DND-41 (cell line): ENCODE measurements around the gene PCDHGA7.
A peak's percentile ranks its signal among the peaks of the same experiment; 100 is the strongest.

Experiments used
- ATAC-seq: fragments of 200-7000 bp; cut with Tn5 transposase; 3 replicates; pipeline ENCODE4 v1.9.1; 2021; ENCODE audit warnings: low read depth; ENCODE audit not compliant: insufficient read depth
- DNase-seq: peaks from one replicate; pipeline ENCODE4 v3.0.0-alpha.2; 2020
- H2AFZ ChIP-seq: 2 replicates; pipeline ENCODE4 v1.6.0; 2012; ENCODE audit warnings: low read depth, low read length
- H3K27ac ChIP-seq: 2 replicates; pipeline ENCODE4 v1.5.1; 2012; ENCODE audit warnings: low read length, inconsistent platforms
- H3K27me3 ChIP-seq: fragments of 200-600 bp; sonication (generic); 2 replicates; pipeline ENCODE4 v1.6.0; 2012; ENCODE audit warnings: low read length, mild to moderate bottlenecking, inconsistent platforms; ENCODE audit not compliant: insufficient read depth, poor library complexity
- H3K36me3 ChIP-seq: 2 replicates; pipeline ENCODE4 v1.5.1; 2012; ENCODE audit warnings: low read length, inconsistent platforms; ENCODE audit not compliant: insufficient read depth
- H3K4me1 ChIP-seq: 2 replicates; pipeline ENCODE4 v1.5.1; 2012; ENCODE audit warnings: mild to moderate bottlenecking, low read length; ENCODE audit not compliant: insufficient read depth
- H3K4me2 ChIP-seq: 2 replicates; pipeline ENCODE4 v1.6.0; 2012; ENCODE audit warnings: mild to moderate bottlenecking, moderate library complexity, low read length, inconsistent platforms; ENCODE audit not compliant: insufficient read depth
- H3K4me3 ChIP-seq, 2 experiments: fragments of 200-600 bp in 1 of 2; shearing (Covaris generic) in 1 of 2; 2 replicates each; pipeline ENCODE4 v1.5.1; 2012 to 2016; ENCODE audit warnings: inconsistent platforms in 2 of 2, low read length in 2 of 2, mild to moderate bottlenecking in 2 of 2, low read depth in 1 of 2, moderate library complexity in 1 of 2
- H3K79me2 ChIP-seq: 2 replicates; pipeline ENCODE4 v1.6.0; 2012; ENCODE audit warnings: low read length, inconsistent platforms; ENCODE audit not compliant: insufficient read depth
- H3K9ac ChIP-seq: 2 replicates; pipeline ENCODE4 v1.6.0; 2012; ENCODE audit warnings: low read depth, mild to moderate bottlenecking, inconsistent platforms, low read length, moderate library complexity
- H3K9me3 ChIP-seq: 2 replicates; pipeline ENCODE4 v1.5.1; 2012; ENCODE audit warnings: low read length, moderate library complexity, mild to moderate bottlenecking, inconsistent platforms; ENCODE audit not compliant: insufficient read depth, severe bottlenecking
- H4K20me1 ChIP-seq: 2 replicates; pipeline ENCODE4 v1.6.0; 2012; ENCODE audit warnings: low read length; ENCODE audit not compliant: insufficient read depth
- CTCF ChIP-seq: IDR thresholded peaks from 2 replicates; pipeline ENCODE4 v1.5.1; 2012; ENCODE audit warnings: borderline replicate concordance, low read length, moderate library complexity, mild to moderate bottlenecking; ENCODE audit not compliant: poor library complexity, severe bottlenecking; ENCODE audit errors: extremely low read depth
- EZH2 ChIP-seq: IDR thresholded peaks from 3 replicates; pipeline ENCODE4 v1.6.1; 2012; ENCODE audit warnings: borderline replicate concordance, low read depth, mild to moderate bottlenecking, moderate library complexity, low read length, inconsistent platforms; ENCODE audit not compliant: severe bottlenecking

Gene PCDHGA7

GRCh38 chr5:141349917-141350619, 32.5 kb upstream of the PCDHGA7 start, which contains the start of gene PCDHGB1:
Gene PCDHGB1 (plus strand): TSS chr5:141350099. CDS start chr5:141350261, 162 bp downstream.
- DNase-seq (no peak), ATAC-seq (no peak)
- peak; percentile 17 for TF ChIP-seq CTCF
- TF ChIP-seq EZH2 = no peak
- H3K27ac ChIP-seq = no peak within 1 kb of the TSS
- H3K4me3 ChIP-seq = no peak within 1 kb of the TSS
- H3K27me3 ChIP-seq = no peaks in the 10 kb centered on the region
- H2AFZ ChIP-seq = 0 out of 2 replicates have a peak within 1 kb of the TSS, but pooled peaks have one; percentile 10
- H3K9ac ChIP-seq = no peak within 1 kb of the TSS
- H3K36me3 ChIP-seq = no peaks in the 10 kb centered on the region
- H4K20me1 ChIP-seq = no peaks in the 10 kb centered on the region
- H3K79me2 ChIP-seq = no peaks in the 10 kb centered on the region
- H3K4me1 ChIP-seq = no peaks in the 10 kb centered on the region
- no peaks in the 10 kb centered on the region for H3K9me3 ChIP-seq
- no peak within 1 kb of the TSS for H3K4me2 ChIP-seq

DNA sequence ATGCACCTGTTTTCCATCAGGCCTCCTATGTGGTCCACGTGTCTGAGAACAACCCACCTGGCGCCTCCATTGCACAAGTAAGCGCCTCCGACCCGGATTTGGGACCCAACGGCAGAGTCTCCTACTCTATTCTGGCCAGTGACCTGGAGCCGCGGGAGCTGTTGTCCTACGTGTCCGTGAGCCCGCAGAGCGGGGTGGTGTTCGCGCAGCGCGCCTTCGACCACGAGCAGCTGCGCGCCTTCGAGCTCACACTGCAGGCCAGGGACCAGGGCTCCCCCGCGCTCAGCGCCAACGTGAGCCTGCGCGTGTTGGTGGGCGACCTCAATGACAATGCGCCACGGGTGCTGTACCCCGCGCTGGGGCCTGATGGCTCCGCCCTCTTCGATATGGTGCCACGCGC, 31.0 kb upstream of the PCDHGA7 start:
- Histone ChIP-seq H3K79me2 (no peaks in the 10 kb centered on the region), H3K4me3 (no peak overlapping the region), H3K4me1 (no peaks in the 10 kb centered on the region), H3K9ac (no peak overlapping the region), H3K36me3 (no peaks in the 10 kb centered on the region), H2AFZ (no peak overlapping the region), H3K27me3 (no peaks in the 10 kb centered on the region), H4K20me1 (no peaks in the 10 kb centered on the region), H3K4me2 (no peak overlapping the region), H3K9me3 (no peaks in the 10 kb centered on the region), H3K27ac (no peak overlapping the region)
- TF ChIP-seq EZH2 = no peak
- TF ChIP-seq CTCF = no peak
- no peak for ATAC-seq
- DNase-seq = no peak

DNA sequence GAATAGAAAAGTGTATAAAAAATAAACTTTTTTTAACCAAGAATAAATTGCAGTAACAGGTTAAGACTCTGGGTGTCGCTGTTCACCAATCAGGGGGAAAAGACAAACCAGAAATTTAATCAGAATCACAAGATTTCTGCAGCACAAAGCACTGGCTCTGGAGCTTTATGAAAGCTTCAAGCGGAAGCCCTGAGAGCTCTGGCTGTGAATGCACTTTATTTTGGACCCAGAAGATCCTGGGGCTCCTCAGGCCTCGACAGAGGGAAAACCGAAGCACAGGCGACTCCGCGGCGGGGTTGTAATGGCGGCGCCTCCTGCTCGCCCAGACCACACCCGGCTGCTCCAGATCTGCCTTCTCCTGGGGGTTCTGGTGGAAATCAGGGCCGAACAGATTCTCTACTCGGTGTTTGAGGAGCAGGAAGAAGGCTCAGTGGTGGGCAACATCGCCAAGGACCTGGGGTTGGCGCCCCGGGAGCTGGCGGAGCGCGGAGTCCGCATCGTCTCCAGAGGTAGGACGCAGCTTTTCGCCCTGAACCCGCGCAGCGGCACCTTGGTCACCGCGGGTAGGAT, 27.6 kb upstream of the PCDHGA7 start, which contains the start of gene PCDHGA4:
Gene PCDHGA4 (plus strand): TSS at position 122 of the 570 bp plus-strand sequence. CDS start 87 bp downstream, at position 209.
- Histone ChIP-seq H2AFZ (no peak within 1 kb of the TSS), H3K79me2 (no peaks in the 10 kb centered on the region), H3K4me3 (no peak within 1 kb of the TSS), H3K9me3 (no peaks in the 10 kb centered on the region), H3K27ac (no peak within 1 kb of the TSS), H3K4me1 (peaks cover 2% of the 10 kb centered on the region; the same call in 1 of the 2 replicates), H3K36me3 (no peaks in the 10 kb centered on the region), H3K27me3 (no peaks in the 10 kb centered on the region), H3K9ac (no peak within 1 kb of the TSS), H4K20me1 (no peaks in the 10 kb centered on the region), H3K4me2 (no peak within 1 kb of the TSS)
- TF ChIP-seq EZH2 (no peak), CTCF (peak; percentile 63)
- ATAC-seq (no peak), DNase-seq (no peak)
